Neural cell (in vitro differentiated cells): ENCODE measurements around the gene USP9X. TPM values are rescaled to one million over a fixed set of nuclear protein-coding genes. Genes with fewer than 3 reads are reported as not detected.

Experiments used
- H2AFZ ChIP-seq: fragments of 200-600, 300-800 bp; sonication (generic), shearing (Covaris generic); 2 replicates; pipeline ENCODE4 v1.6.0; 2014; ENCODE audit warnings: low read depth, mild to moderate bottlenecking, antibody characterized with exemption, low read length, moderate library complexity
- H3F3A ChIP-seq: fragments of 200-600 bp; shearing (Covaris generic); 2 replicates; pipeline ENCODE4 v1.6.1; 2016; ENCODE audit warnings: mild to moderate bottlenecking, moderate library complexity, mixed read lengths, antibody characterized with exemption, low read length; ENCODE audit not compliant: insufficient read depth, poor library complexity, severe bottlenecking
- H3K27ac ChIP-seq: fragments of 200-600, 300-800 bp; sonication (generic), shearing (Covaris generic); 2 replicates; pipeline ENCODE4 v1.5.1; 2014; ENCODE audit warnings: mild to moderate bottlenecking, low read length, moderate library complexity
- H3K27me3 ChIP-seq: fragments of 300-800, 200-600 bp; sonication (generic), shearing (Covaris generic); 2 replicates; pipeline ENCODE4 v1.6.0; 2014; ENCODE audit warnings: mild to moderate bottlenecking, low read depth, low read length, moderate library complexity; ENCODE audit not compliant: insufficient read depth
- H3K36me3 ChIP-seq: fragments of 300-800, 200-600 bp; sonication (generic), shearing (Covaris generic); 2 replicates; pipeline ENCODE4 v1.5.1; 2014; ENCODE audit warnings: mild to moderate bottlenecking, antibody characterized with exemption, low read length, moderate library complexity; ENCODE audit not compliant: insufficient read depth
- H3K4me2 ChIP-seq: fragments of 300-800, 200-600 bp; sonication (generic), shearing (Covaris generic); 2 replicates; pipeline ENCODE4 v1.6.0; 2014; ENCODE audit warnings: mild to moderate bottlenecking, low read length
- H3K4me3 ChIP-seq: fragments of 300-800, 200-600 bp; sonication (generic), shearing (Covaris generic); 2 replicates; pipeline ENCODE4 v1.5.1; 2014; ENCODE audit warnings: mild to moderate bottlenecking, low read length, moderate library complexity
- H3K79me2 ChIP-seq: fragments of 200-600 bp; shearing (Covaris generic); replicated peaks from 2 replicates; pipeline ENCODE4 v1.6.0; 2014; ENCODE audit warnings: mild to moderate bottlenecking, low read length, moderate library complexity; ENCODE audit not compliant: insufficient read depth
- H3K9ac ChIP-seq: fragments of 300-800, 200-600 bp; sonication (generic), shearing (Covaris generic); 2 replicates; pipeline ENCODE4 v1.6.1; 2016; ENCODE audit warnings: mild to moderate bottlenecking, low read length, mixed read lengths
- H3K9me2 ChIP-seq: fragments of 200-600 bp; shearing (Covaris generic); 2 replicates; pipeline ENCODE4 v1.6.1; 2016; ENCODE audit warnings: mild to moderate bottlenecking, low read length, mixed read lengths; ENCODE audit not compliant: insufficient read depth
- H3K9me3 ChIP-seq: fragments of 200-600, 300-800 bp; sonication (generic), shearing (Covaris generic); 2 replicates; pipeline ENCODE4 v1.6.1; 2016; ENCODE audit warnings: mild to moderate bottlenecking, mixed run types, low read length, moderate library complexity, mixed read lengths
- H4K20me1 ChIP-seq: fragments of 200-600 bp; shearing (Covaris generic); 2 replicates; pipeline ENCODE4 v1.6.1; 2016; ENCODE audit warnings: mild to moderate bottlenecking, mixed run types; ENCODE audit not compliant: insufficient read depth
- CTCF ChIP-seq: fragments of 450-650 bp; IDR thresholded peaks from 2 replicates; pipeline ENCODE4 v1.5.1; 2014; ENCODE audit warnings: antibody characterized with exemption, mild to moderate bottlenecking, moderate library complexity; ENCODE audit not compliant: poor library complexity, severe bottlenecking
- EP300 ChIP-seq: fragments of 450-650 bp; conservative IDR thresholded peaks from 2 replicates; pipeline ENCODE4 v1.6.1; 2014; ENCODE audit warnings: antibody characterized with exemption, mild to moderate bottlenecking, moderate library complexity; ENCODE audit not compliant: poor library complexity, severe bottlenecking
- EZH2 ChIP-seq: fragments of 200-600, 300-800 bp; shearing (Covaris generic), sonication (generic); IDR thresholded peaks from 2 replicates; pipeline ENCODE4 v1.6.1; 2014; ENCODE audit warnings: antibody characterized with exemption, low read length, borderline replicate concordance, mild to moderate bottlenecking; ENCODE audit not compliant: insufficient read depth, poor library complexity, severe bottlenecking
- MXI1 ChIP-seq: fragments of 450-650 bp; conservative IDR thresholded peaks from 2 replicates; pipeline ENCODE4 v1.6.1; 2014; ENCODE audit warnings: antibody characterized with exemption, mild to moderate bottlenecking; ENCODE audit not compliant: poor library complexity, severe bottlenecking
- POLR2AphosphoS5 ChIP-seq: IDR thresholded peaks from 2 replicates; pipeline ENCODE4 v1.6.1; 2012
- RAD21 ChIP-seq: fragments of 450-650 bp; conservative IDR thresholded peaks from 2 replicates; pipeline ENCODE4 v1.6.1; 2014; ENCODE audit warnings: antibody characterized with exemption, mild to moderate bottlenecking, moderate library complexity
- REST ChIP-seq: IDR thresholded peaks from 2 replicates; pipeline ENCODE4 v1.6.1; 2012; ENCODE audit warnings: borderline replicate concordance
- SMC3 ChIP-seq: fragments of 450-650 bp; conservative IDR thresholded peaks from 2 replicates; pipeline ENCODE4 v1.6.1; 2014; ENCODE audit warnings: antibody characterized with exemption, mild to moderate bottlenecking, moderate library complexity; ENCODE audit not compliant: poor library complexity
- TAF1 ChIP-seq: IDR thresholded peaks from 2 replicates; pipeline ENCODE4 v1.6.1; 2012; ENCODE audit warnings: low read depth
- polyA plus RNA-seq: library from polyadenylated mRNA; depleted of rRNA; stranded (reverse); fragments of >200 nt; gene quantifications from 2 replicates; pipeline ENCODE4 v1.2.3, GENCODE V29; 2014

USP9X gene
- polyA plus RNA-seq, 1 donor from 2014 or later = 36.1 TPM

- Histone ChIP-seq H3K9ac (peak overlapping the region; percentile 94), H3K9me3 (no peaks in the 10 kb centered on the region), H3K27ac (peak overlapping the region; percentile 99), H2AFZ (no peak overlapping the region), H3K9me2 (no peaks in the 10 kb centered on the region), H4K20me1 (no peaks in the 10 kb centered on the region), H3K79me2 (peaks cover 58% of the 10 kb centered on the region), H3K4me3 (peak overlapping the region; percentile 85), H3F3A (no peaks in the 10 kb centered on the region), H3K36me3 (no peaks in the 10 kb centered on the region), H3K4me2 (peak overlapping the region; percentile 73), H3K27me3 (no peaks in the 10 kb centered on the region)
- TF ChIP-seq CTCF = no peak
- no peak for TF ChIP-seq SMC3
- no peak for TF ChIP-seq MXI1
- TF ChIP-seq REST = no peak
- no peak for TF ChIP-seq EP300
- no peak for TF ChIP-seq POLR2AphosphoS5
- TF ChIP-seq RAD21 = no peak
- TF ChIP-seq TAF1 = no peak
- no peak for TF ChIP-seq EZH2
Measured at GRCh38 chrX:41087201-41087600, 2.0 kb downstream of the USP9X start.

- Histone ChIP-seq H3K4me2 (no peak overlapping the region), H3K27ac (no peak overlapping the region), H4K20me1 (no peaks in the 10 kb centered on the region), H3K9me3 (no peaks in the 10 kb centered on the region), H3K36me3 (no peaks in the 10 kb centered on the region), H3K4me3 (no peak overlapping the region), H2AFZ (no peak overlapping the region), H3F3A (no peaks in the 10 kb centered on the region), H3K9me2 (no peaks in the 10 kb centered on the region), H3K79me2 (peaks cover 82% of the 10 kb centered on the region), H3K9ac (no peak overlapping the region), H3K27me3 (no peaks in the 10 kb centered on the region)
- TF ChIP-seq CTCF (no peak), EP300 (no peak), REST (no peak), EZH2 (no peak), TAF1 (no peak)
Measured at GRCh38 chrX:41090568-41091238, 5.5 kb downstream of the USP9X start.
